Measurements from ENCODE around the gene CADM1.

DNA sequence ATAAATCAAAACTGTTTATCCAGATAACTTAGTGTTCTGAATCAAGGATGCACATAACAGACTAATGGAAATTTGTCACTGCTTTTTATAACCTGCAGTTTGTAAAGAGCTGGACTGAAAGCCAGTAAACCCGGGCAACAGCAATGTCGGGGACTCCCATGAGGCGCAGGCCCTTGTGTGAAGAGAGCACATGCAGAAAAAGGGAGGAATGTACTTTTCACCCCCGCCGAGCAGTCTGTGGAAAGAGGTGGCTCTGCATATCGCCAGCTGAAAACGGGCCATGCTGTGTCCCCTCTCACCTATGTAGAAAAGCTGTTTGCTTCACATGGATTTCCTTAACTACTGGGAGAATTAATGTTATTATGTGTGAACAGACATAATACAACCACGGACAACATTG is 291.2 kb downstream of the CADM1 start:
- TF ChIP-seq POLR2A (IDR thresholded peaks at IDR 0.05; ENCODE audit: low read length) (no peak), GATA1 (IDR thresholded peaks at IDR 0.05; ENCODE audit: low read depth, low read length) (no peak)
